ENCODE data around the gene MAD1L1.

The MAD1L1 gene

DNA sequence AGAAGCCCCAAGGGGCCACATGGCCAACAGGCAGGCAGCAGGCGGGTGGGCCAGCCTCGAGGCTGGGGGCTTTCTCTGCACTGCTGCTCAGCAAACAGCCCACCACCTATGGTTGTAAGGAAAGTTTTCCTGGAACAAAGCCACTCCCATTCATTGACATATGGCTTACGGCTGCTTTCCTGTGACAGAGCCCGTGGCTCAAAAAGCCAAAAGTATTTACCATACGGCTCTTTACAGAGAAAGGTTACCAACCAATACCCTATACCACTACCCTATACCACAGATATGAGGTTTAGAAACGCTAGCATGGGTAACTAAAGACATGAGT is 152.7 kb downstream of the MAD1L1 start:
- TF ChIP-seq, protein P1, sequence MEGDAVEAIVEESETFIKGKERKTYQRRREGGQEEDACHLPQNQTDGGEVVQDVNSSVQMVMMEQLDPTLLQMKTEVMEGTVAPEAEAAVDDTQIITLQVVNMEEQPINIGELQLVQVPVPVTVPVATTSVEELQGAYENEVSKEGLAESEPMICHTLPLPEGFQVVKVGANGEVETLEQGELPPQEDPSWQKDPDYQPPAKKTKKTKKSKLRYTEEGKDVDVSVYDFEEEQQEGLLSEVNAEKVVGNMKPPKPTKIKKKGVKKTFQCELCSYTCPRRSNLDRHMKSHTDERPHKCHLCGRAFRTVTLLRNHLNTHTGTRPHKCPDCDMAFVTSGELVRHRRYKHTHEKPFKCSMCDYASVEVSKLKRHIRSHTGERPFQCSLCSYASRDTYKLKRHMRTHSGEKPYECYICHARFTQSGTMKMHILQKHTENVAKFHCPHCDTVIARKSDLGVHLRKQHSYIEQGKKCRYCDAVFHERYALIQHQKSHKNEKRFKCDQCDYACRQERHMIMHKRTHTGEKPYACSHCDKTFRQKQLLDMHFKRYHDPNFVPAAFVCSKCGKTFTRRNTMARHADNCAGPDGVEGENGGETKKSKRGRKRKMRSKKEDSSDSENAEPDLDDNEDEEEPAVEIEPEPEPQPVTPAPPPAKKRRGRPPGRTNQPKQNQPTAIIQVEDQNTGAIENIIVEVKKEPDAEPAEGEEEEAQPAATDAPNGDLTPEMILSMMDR (IDR thresholded peaks at IDR 0.05): no peak

DNA sequence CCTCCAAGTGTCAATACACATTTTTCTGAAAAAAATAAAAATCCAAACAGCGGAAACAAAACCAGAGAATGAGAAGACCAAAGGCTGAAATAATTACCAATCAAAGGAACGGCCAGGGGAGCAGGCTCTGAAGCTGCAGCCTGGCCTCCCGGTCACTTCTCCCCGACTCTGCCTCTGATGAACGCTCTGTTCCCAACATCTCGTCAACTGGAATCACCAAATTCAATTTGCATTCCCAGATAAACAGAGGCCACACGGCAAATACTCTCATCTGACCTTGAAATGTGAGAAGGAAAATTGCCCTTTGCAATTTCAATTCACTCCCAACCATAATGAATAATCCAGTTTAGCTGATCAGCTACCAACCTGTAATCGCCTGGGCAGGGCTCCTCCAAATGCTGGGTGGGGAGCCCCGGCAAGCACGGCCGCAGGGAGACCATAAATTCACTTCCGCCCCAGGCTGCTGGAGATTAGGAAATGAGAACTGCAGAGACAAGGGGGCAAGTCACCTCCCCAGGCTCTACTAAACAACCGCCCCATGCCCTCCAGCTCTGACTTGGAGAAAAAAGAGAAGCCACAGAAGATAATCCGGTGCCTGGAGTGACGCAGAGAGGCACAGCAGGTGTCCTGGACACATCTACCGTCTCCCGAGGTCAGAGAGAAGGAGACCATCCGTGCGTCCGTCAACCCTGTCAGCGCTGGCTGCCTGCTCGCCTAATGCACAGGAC is 153.2 kb downstream of the MAD1L1 start:
- TF ChIP-seq, protein P1 (IDR thresholded peaks at IDR 0.05): no peak

DNA sequence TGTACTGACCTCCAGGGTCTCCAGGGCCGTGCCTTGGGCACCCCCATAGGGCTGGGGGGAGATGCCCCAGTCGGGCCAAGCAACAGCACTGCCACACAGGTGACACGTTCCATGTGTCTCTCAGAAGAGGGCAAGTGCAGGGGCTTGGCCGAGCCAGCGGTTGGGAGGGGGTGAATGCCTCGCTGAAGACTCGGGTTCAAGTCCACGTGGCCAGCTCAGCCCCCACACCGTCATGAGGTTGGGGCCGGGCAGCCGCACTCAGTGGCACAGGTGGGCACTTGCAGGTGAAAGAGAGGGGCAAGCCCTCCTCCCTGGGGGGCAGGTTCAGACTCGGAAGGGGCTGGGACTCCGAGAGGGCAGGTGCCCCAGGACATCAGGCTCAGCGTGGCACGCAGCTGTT is 153.8 kb downstream of the MAD1L1 start:
- TF ChIP-seq, protein P1 (IDR thresholded peaks at IDR 0.05): no peak

DNA sequence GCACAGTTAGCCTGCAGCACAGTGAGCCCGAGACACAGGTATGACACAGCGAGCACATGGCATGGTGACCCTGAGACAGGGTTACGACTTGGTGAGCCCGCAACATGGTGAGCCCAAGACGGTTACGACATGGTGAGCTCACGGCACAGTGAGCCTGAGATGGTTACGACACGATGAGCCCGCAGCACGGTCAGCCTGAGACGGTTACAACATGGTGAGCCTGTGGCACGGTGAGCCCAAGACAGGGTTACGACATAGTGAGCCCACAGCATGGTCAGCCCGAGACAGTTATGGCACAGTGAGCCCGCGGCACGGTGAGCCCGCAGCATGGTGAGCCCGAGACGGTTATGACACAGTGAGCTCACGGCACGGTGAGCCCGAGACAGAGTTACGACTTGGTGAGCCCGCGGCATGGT is 156.1 kb downstream of the MAD1L1 start:
- TF ChIP-seq, protein P1 (IDR thresholded peaks at IDR 0.05): no peak

DNA sequence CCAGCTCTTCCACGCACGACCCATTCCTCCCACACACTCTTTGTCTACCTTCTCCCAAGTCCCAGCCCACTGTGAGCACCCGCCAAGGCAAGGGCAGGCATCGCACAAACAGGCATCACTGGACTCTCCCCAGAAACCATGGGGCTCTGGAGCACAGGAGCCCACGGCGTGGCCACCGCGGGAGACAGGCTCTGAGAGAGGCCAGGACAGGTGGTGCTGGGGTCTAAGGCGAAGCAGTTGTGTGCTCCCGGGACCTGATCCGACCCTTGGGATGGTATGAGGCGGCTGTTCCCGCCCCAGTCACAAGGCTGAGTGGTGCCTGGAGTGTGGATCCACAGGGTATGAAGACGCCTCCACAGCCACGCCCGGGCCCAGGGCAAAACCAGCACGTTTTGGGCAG is 156.9 kb downstream of the MAD1L1 start:
- TF ChIP-seq, protein P1 (IDR thresholded peaks at IDR 0.05): no peak

DNA sequence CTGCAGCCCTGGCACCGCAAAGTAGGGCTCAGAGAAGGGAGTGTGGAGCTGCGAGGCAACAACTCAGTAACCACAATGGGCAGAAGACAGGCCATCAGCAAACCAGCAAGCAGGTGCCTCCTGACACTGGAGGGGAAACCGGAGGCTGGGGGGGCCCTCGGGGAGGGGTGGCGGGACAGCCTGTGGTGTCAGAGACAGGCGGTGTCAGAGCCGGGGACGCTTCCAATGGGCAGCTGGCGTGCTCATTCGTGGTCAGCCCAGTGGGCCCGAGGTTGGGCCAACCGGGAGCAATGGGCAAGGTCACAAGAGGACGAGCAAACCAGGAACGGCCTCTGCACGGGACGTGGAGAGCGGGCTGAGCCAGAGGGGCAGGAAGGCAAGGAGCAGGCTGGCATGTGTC is 158.1 kb downstream of the MAD1L1 start:
- TF ChIP-seq, protein P1 (IDR thresholded peaks at IDR 0.05): no peak

DNA sequence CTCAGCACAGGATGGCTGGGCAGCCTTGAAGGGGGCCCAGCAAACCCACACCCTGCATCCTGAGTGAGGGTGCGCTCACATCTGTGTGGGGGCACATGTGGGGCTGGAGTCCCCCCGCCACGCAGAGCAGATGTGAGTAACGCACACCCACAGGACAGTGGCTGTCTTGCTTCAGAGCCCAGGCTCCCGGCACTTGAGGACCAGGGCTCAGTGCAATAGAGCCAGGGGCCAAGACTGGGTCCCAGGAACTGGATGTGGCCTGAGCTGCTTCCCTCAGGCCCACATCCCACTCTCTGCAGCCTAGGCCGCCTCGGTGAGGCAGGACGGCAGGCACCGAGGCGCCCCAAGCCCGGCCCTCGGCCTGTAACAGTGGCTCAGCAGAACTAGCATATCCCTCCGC is 159.9 kb downstream of the MAD1L1 start:
- TF ChIP-seq, protein P1 (IDR thresholded peaks at IDR 0.05): no peak

DNA sequence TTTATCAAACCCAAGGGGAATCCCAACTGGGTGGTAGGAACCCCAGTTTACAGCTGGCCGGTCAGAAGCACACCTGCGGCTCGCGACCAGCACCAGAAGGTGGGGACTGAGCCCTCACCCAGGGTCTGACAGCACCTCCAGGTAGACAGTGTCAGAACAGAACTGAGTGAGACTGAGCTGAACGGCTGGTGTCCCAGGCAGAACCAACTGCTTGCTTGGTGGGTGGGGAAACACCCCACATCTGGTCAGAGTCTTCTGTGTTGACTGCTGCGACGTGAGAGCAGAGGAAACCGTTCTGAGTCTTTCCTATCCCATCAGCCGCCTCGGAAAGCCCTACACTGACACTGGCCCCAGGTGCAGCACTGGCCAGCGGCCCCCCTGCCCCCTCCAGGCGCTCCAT is 160.7 kb downstream of the MAD1L1 start:
- TF ChIP-seq, protein P1 (IDR thresholded peaks at IDR 0.05): no peak

Measured in LNCAP (cell line).